GM19099 (cell line): ENCODE measurements around the gene MAB21L4.

ENCODE experiments used
- POLR2A ChIP-seq: IDR thresholded peaks from 3 replicates; pipeline ENCODE4 v1.6.1; 2011; ENCODE audit warnings: low read depth; ENCODE audit not compliant: insufficient read length; ENCODE audit errors: extremely low read depth

MAB21L4 gene

GRCh38 chr2:240928476-240929363, 32.8 kb upstream of the MAB21L4 start:
- no peak for TF ChIP-seq POLR2A

GRCh38 chr2:240927390-240927781, 31.4 kb upstream of the MAB21L4 start:
- no peak for TF ChIP-seq POLR2A

GRCh38 chr2:240926516-240927389, 30.8 kb upstream of the MAB21L4 start:
- no peak for TF ChIP-seq POLR2A

- TF ChIP-seq POLR2A = no peak
Measured at GRCh38 chr2:240925568-240926515, 29.9 kb upstream of the MAB21L4 start.

GRCh38 chr2:240925191-240925567, 29.2 kb upstream of the MAB21L4 start:
- no peak for TF ChIP-seq POLR2A

GRCh38 chr2:240922982-240923537, 27.1 kb upstream of the MAB21L4 start:
- TF ChIP-seq POLR2A = no peak

- no peak for TF ChIP-seq POLR2A
Measured at GRCh38 chr2:240922245-240922981, 26.5 kb upstream of the MAB21L4 start.

- TF ChIP-seq POLR2A = no peak
Measured at GRCh38 chr2:240921995-240922244, 26.0 kb upstream of the MAB21L4 start.

GRCh38 chr2:240921311-240921994, 25.5 kb upstream of the MAB21L4 start:
- no peak for TF ChIP-seq POLR2A

GRCh38 chr2:240920783-240921231, 24.9 kb upstream of the MAB21L4 start:
- no peak for TF ChIP-seq POLR2A

GRCh38 chr2:240919786-240920782, 24.1 kb upstream of the MAB21L4 start:
- no peak for TF ChIP-seq POLR2A

- TF ChIP-seq POLR2A = no peak
Measured at GRCh38 chr2:240919161-240919781, 23.3 kb upstream of the MAB21L4 start.
